ENCODE data around the gene RBM47.
"Not testable (repeated sequence)": the region's sequence is repeated elsewhere in the genome, so short reads cannot be mapped to it uniquely, and the experiment has no call there.

Gene RBM47

DNA sequence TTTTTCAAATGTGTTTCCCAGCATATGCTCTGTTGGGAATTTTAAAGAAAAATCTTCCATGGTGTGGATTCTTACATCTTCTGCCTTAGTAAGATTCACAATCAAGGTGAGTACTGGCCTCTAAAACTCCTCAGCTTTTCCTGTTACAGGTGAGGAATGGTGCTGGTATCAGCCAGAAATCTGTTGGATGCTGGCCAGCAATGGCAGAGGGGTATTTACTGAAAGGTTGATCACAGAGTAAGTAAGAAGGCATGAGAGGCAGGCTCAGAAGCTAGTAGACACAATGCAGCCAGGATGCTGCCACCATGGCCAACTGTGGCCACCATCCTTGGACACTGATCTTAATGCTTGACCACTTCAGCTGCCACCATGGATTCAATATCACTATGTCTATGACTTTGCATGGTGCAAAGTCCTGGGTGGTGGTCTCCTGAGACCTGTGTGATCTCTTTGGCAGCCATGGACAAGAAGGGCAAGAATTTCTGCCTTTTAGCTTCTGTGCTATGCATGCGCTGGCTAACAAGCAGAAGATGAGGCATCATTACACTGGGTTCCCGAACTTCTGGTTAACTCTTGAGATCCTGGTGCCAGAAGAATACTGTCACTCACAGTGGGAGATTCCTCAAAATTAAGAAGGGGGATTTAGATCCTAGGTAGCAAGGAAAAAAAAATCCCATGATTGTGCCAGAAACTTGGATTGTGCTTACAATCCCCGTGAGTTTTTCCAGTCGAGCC lies 234.3 kb downstream of the RBM47 start:
- no peak for DNase-seq (ENCODE audit: low read depth)
- TF ChIP-seq, protein P1, sequence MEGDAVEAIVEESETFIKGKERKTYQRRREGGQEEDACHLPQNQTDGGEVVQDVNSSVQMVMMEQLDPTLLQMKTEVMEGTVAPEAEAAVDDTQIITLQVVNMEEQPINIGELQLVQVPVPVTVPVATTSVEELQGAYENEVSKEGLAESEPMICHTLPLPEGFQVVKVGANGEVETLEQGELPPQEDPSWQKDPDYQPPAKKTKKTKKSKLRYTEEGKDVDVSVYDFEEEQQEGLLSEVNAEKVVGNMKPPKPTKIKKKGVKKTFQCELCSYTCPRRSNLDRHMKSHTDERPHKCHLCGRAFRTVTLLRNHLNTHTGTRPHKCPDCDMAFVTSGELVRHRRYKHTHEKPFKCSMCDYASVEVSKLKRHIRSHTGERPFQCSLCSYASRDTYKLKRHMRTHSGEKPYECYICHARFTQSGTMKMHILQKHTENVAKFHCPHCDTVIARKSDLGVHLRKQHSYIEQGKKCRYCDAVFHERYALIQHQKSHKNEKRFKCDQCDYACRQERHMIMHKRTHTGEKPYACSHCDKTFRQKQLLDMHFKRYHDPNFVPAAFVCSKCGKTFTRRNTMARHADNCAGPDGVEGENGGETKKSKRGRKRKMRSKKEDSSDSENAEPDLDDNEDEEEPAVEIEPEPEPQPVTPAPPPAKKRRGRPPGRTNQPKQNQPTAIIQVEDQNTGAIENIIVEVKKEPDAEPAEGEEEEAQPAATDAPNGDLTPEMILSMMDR (conservative IDR thresholded peaks at IDR 0.05; ENCODE audit: low read depth, low read length) = no peak
- H3K4me3 ChIP-seq (ENCODE audit: low read length) = no peak overlapping the region

DNA sequence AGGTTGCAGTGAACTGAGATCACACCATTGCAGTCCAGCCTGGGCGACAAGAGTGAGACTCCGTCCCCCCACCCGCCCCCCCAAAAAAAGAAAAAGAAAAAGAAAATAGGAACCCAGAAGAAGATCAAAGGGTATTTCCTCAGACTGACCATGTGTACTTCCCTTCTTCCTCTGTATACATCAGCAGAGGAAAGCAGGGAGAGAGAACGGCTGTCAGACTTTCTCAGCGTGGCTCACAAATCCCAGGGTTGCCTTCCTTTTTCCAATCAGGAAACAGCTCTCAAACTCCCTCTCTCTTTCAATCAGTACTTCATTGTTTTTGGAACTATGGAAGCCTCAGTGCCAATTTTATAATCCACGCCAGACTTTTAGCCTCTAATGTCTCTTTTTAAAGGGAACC lies 235.4 kb downstream of the RBM47 start:
- TF ChIP-seq, protein P1 (conservative IDR thresholded peaks at IDR 0.05; ENCODE audit: low read depth, low read length) = no peak
- no peak overlapping the region for H3K4me3 ChIP-seq (ENCODE audit: low read length)
- no peak for DNase-seq (ENCODE audit: low read depth)

- not testable (repeated sequence) for H3K4me3 ChIP-seq (ENCODE audit: low read length)
Observed at GRCh38 chr4:40392241-40392640, 237.4 kb downstream of the RBM47 start.

DNA sequence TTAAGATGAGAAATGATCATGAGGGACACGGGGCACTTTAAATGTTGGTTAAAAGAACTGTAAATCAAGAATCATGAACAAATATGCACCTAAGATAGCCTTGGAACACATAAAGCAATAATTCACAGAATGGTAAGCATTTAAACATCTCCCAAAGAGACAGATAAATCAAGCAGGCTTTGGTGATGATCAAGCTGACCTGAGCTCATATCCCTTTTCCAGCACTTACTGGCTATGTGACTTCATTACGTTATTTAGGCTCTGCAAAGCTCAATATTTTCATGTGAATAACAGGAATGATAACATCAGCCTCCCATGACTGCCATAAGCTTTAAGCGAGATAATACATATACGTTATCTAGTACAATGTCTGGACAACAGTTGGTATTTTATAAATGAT lies 239.7 kb downstream of the RBM47 start:
- TF ChIP-seq, protein P1 (conservative IDR thresholded peaks at IDR 0.05; ENCODE audit: low read depth, low read length) = no peak
- no peak for DNase-seq (ENCODE audit: low read depth)
- H3K4me3 ChIP-seq (ENCODE audit: low read length) = no peak overlapping the region

More at GRCh38 chr4:40392241-40392640, 237.4 kb downstream of the RBM47 start:
- DNase-seq (ENCODE audit: low read depth) = not testable (repeated sequence)

DNA sequence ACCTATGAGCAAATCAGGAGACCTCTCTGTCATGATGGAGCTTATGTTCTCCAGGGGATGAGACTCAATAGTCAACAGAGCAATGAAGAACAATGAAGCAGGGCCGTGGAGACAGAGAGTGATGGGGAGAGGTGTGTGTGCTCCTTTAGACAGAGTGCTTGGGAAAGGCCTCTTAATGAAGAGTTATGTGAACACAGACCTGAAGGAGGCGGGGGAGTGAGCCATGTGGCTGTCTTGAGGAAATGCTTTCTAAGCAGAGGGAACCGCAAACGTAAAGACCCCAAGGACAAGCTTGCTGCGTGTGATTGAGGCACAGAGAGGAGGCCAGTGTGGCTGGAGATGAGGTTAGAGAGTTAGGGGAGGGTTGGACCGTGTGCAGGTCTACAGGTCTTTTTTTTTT lies 241.4 kb downstream of the RBM47 start:
- no peak for DNase-seq (ENCODE audit: low read depth)
- TF ChIP-seq, protein P1 (conservative IDR thresholded peaks at IDR 0.05; ENCODE audit: low read depth, low read length) = no peak

DNA sequence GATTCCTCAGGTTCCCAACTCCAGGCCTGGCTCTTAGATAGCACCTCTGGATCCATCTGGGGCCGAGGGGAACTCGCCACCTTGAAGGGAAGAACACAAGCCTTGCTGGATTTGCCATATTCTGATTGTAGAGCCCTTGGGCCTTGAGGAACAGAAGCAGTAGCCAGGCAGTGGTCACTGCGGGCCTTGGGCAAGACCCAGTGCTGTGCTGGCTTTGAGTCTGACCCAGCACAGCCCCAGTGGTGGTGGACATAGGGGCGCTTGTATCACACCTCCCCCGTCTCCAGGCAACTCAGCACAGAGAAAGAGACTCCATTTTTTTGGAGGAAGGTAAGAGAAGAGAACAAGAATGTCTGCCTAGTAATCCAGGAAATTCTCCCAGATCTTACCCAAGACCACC lies 249.0 kb downstream of the RBM47 start:
- TF ChIP-seq, protein P1 (conservative IDR thresholded peaks at IDR 0.05; ENCODE audit: low read depth, low read length) = no peak
- no peak for DNase-seq (ENCODE audit: low read depth)
- H3K4me3 ChIP-seq (ENCODE audit: low read length) = no peak overlapping the region

More for the DNA sequence above, 241.4 kb downstream of the RBM47 start:
- no peak overlapping the region for H3K4me3 ChIP-seq (ENCODE audit: low read length)

DNA sequence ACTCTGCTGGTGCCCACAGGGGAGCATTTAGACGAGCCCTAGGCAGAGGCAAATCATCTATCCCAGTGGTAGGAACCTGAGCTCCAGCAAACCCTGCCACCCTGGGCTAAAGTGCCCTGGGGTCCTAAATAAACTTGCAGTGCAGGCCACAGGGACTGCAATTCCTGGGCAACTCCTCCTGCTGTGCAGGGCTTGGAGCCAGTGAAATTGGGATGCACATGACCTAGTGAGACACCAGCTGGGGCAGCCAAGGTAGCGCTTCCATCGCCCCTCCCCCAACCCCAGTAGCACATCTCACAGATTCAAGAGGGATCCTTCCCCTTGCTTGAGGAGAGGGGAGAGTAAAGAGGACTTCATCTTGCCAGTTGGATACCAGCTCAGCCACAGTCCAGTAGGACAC lies 250.4 kb downstream of the RBM47 start:
- no peak for DNase-seq (ENCODE audit: low read depth)
- H3K4me3 ChIP-seq (ENCODE audit: low read length) = no peak overlapping the region
- TF ChIP-seq, protein P1 (conservative IDR thresholded peaks at IDR 0.05; ENCODE audit: low read depth, low read length) = no peak

All from retinal pigment epithelial cell (primary cell).